Activated CD8-positive, alpha-beta memory T cell treated with anti-CD3 and anti-CD28 coated beads for 36 hours (primary cell): ENCODE measurements around the gene CCNG1. TPM values are rescaled to one million over a fixed set of nuclear protein-coding genes. Genes with fewer than 3 reads are reported as not detected.
"Not testable (repeated sequence)": the region's sequence is repeated elsewhere in the genome, so short reads cannot be mapped to it uniquely, and the experiment has no call there.

ENCODE experiments used
- CTCF ChIA-PET: fragments of 350-600 bp; sonication (Branson Sonifier 250); formaldehyde crosslinking; loops from one replicate; lab custom pipeline; 2021; ENCODE audit warnings: antibody characterized with exemption; lab: Charles Lee
- POLR2A ChIA-PET: fragments of 350-600 bp; sonication (Branson Sonifier 250); formaldehyde crosslinking; loops from one replicate; lab custom pipeline; 2021; ENCODE audit warnings: antibody characterized with exemption; lab: Charles Lee
- total RNA-seq, 2 experiments: library from RNA; stranded (reverse); gene quantifications; one replicate each; pipeline ENCODE4 v1.2.3, GENCODE V29; 2021

CCNG1 gene
- total RNA-seq, 2 experiments from 2014 or later = 71.3 to 74.4 TPM

- CTCF ChIA-PET = no interaction called here
- POLR2A ChIA-PET = no interaction called here
Measured at GRCh38 chr5:163436515-163436914, 880 bp upstream of the CCNG1 start.

GRCh38 chr5:163437011-163437308 lies 435 bp upstream of the CCNG1 start:
- ChIA-PET CTCF (no interaction called here), POLR2A (interaction anchor here (1.5 to 3.9 kb wide), 2 partner anchors 23 to 68 kb away, joined by 7 to 39 read pairs; partner anchors contain the start of genes HMMR, MAT2B and NUDCD2)

DNA sequence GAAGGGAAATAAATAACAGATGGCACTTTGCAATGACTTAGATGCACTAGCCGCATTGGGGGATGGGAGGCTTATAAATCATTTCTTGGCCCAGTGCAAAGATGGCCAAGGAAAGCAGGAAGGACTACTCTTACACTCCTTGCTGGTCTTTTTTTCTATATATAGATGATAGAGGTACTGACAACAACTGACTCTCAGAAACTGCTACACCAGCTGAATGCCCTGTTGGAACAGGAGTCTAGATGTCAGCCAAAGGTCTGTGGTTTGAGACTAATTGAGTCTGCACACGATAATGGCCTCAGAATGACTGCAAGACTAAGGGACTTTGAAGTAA lies 1.7 kb downstream of the CCNG1 start:
- CTCF ChIA-PET = no interaction called here
- POLR2A ChIA-PET = interaction anchor here (3.9 kb wide), 1 partner anchor 21 kb away, joined by 39 read pairs; the partner anchor contains the start of genes HMMR and NUDCD2

DNA sequence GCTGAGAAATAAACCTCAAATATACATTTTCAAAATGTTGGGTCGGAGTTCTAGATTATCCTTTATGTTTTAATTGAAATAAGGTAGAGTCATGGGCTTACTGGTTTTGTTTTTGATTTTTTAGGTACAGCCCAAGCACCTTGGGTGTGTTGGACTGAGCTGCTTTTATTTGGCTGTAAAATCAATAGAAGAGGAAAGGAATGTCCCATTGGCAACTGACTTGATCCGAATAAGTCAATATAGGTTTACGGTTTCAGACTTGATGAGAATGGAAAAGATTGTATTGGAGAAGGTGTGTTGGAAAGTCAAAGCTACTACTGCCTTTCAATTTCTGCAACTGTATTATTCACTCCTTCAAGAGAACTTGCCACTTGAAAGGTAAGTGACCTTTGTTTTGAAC lies 3.6 kb downstream of the CCNG1 start:
- ChIA-PET POLR2A (interaction anchor here (3.9 kb wide), 1 partner anchor 19 kb away, joined by 39 read pairs; the partner anchor contains the start of genes HMMR and NUDCD2), CTCF (no interaction called here)

DNA sequence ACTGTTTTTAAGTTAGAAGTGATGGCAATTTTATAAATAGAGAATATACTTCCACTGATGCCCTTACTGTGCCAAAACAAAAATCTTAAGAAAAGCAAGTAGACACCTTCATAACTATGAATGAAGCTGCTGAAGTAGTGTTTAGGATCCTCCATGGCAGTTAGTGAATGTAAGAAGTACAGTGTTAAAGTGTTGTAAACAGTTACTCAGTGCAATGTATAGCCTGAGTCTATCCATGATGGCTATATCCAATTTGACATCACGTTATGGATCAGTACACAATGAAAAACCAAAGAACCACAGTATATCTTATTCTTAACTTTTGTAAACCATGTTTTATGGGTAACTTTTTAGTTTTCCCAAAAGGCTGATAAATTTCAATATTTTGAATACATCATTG lies 7.1 kb downstream of the CCNG1 start:
- POLR2A ChIA-PET = no interaction called here

GRCh38 chr5:163445345-163445744 lies 8.0 kb downstream of the CCNG1 start:
- ChIA-PET CTCF (no interaction called here), POLR2A (no interaction called here)

More for the DNA sequence above, 7.1 kb downstream of the CCNG1 start:
- CTCF ChIA-PET = no interaction called here

- ChIA-PET CTCF (interaction anchor here (0.7 kb wide), 1 partner anchor 101 kb away, joined by 3 read pairs; no protein-coding TSS in a partner anchor), POLR2A (no interaction called here)
Measured at GRCh38 chr5:163447191-163447590, 9.8 kb downstream of the CCNG1 start.

DNA sequence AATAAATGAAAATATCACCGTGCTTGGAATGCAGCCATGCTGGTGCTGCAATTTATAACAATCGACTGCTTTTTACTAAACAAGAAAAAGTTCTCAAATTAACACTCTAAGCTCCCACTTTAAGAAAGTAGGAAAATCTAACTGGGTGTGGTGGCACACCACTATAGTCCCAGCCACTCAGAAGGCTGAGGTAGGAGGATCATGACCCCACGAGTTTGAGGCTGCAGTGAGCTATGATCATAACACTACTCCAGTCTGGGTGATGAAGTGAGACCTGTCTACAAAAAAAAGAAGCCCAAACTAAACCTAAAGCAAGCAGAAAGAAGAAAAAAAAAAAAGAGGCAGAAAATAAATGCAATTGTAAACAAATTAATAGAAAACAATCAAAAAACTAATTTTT lies 10.5 kb downstream of the CCNG1 start:
- ChIA-PET CTCF (interaction anchor here (0.7 kb wide), 1 partner anchor 102 kb away, joined by 3 read pairs; no protein-coding TSS in a partner anchor), POLR2A (no interaction called here)

DNA sequence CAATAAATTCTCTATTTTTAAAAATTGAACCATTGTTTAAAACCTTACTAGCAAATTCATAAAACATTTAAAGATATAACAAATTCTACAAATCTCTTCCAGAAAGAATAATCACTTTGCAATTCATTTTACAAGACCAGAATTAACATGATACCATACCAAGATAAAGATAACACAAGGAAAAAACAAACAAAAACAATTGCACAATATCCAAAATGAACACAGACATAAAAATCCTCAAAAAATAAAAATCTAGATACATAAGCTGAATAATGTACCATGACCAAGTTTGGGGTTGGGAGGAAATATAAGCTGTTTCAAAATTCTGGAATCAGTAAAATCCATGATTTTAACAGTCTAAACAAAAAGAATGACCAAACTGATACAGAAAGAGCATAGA lies 11.1 kb downstream of the CCNG1 start:
- ChIA-PET CTCF (no interaction called here), POLR2A (no interaction called here)

- CTCF ChIA-PET = interaction anchor here (1.0 kb wide), 1 partner anchor 43 kb away, joined by 3 read pairs; no protein-coding TSS in a partner anchor
- POLR2A ChIA-PET = no interaction called here
Measured at GRCh38 chr5:163451489-163451888, 14.1 kb downstream of the CCNG1 start.

- POLR2A ChIA-PET = no interaction called here
- CTCF ChIA-PET = no interaction called here
Measured at GRCh38 chr5:163453705-163454104, 16.3 kb downstream of the CCNG1 start.

DNA sequence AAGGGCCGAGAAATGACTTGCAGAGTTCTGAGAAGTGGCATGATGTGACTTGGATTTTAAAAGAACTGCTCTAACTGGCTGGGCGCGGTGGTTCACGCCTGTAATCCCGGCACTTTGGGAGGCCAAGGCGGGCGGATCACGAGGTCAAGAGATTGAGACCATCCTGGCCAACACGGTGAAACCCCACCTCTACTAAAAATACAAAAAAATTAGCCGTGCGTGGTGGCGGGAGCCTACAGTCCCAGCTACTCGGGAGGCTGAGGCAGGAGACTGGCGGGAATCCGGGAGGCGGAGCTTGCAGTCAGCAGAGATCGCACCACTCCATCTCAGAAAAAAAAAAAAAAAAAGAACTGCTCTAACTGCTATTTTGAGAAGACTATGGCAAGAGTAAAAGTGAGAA lies 18.0 kb downstream of the CCNG1 start:
- POLR2A ChIA-PET = not testable (repeated sequence)
- CTCF ChIA-PET = interaction anchor here (0.7 kb wide), 1 partner anchor 15 kb away, joined by 3 read pairs; no protein-coding TSS in a partner anchor

- POLR2A ChIA-PET = no interaction called here
- CTCF ChIA-PET = interaction anchor here (0.7 kb wide), 1 partner anchor 233 kb away, joined by 3 read pairs; no protein-coding TSS in a partner anchor
Measured at GRCh38 chr5:163456029-163456589, 18.7 kb downstream of the CCNG1 start.

DNA sequence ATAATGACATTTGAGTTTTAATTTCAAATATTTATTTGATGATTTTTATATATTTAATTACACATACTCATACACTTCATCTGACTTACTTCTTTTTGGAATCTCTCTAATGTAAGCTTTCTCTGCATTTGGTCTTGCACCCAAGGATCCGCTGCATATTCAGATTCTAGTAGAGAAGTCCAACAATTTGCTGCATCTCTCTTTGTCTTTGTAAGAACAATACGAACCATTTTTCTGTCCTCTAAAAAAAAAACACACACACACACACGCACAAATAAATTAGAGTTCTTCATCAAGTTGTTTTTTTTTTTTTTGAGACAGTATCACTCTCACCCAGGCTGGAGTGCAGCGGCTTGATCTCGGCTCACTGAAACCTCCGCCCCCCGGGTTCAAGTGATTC lies 19.4 kb downstream of the CCNG1 start:
- ChIA-PET POLR2A (no interaction called here), CTCF (interaction anchor here (0.7 kb wide), 1 partner anchor 232 kb away, joined by 3 read pairs; no protein-coding TSS in a partner anchor)

DNA sequence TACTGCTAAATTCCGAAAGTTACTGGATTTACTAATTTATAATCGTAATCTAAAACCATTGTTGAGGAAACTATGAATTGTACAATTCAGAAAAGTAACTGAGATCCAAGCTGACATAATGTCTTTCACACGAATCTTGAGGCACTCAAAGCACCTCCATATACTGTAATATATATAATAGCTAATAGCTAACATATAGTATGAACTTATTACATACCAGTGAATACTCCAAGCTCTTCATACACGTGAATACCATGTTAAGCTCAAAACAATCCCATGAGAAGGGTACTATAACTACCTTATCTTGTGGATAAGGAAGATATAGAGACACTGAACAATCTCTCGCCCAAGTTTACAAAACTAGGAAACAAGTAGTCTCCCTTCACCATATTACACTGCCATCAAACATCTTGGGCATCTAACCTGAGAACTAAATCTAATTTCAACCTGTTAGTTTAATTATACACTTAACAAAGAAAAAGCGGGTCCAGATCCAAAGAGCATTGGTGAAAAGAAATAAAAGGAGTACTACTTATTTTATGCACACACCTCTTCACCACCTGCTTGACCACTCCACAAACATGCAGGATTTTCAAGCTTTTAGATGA lies 21.5 kb downstream of the CCNG1 start:
- CTCF ChIA-PET = interaction anchor here (1.2 to 3.9 kb wide), 2 partner anchors 46 to 50 kb away, joined by 4 to 18 read pairs; partner anchors contain the start of gene MAT2B
- POLR2A ChIA-PET = interaction anchor here (1.6 to 5.2 kb wide), 4 partner anchors 16 to 50 kb away, joined by 6 to 91 read pairs (median 28); partner anchors contain the start of genes CCNG1 and MAT2B

GRCh38 chr5:163459462-163459818 lies 22.0 kb downstream of the CCNG1 start:
- CTCF ChIA-PET = interaction anchor here (1.2 to 3.9 kb wide), 2 partner anchors 46 to 49 kb away, joined by 4 to 18 read pairs; partner anchors contain the start of gene MAT2B
- POLR2A ChIA-PET = interaction anchor here (1.6 to 5.2 kb wide), 5 partner anchors 17 to 57 kb away, joined by 3 to 91 read pairs (median 18); partner anchors contain the start of genes CCNG1 and MAT2B

- ChIA-PET POLR2A (interaction anchor here (1.6 to 5.2 kb wide), 5 partner anchors 17 to 56 kb away, joined by 3 to 91 read pairs (median 18); partner anchors contain the start of genes CCNG1 and MAT2B), CTCF (interaction anchor here (2.1 to 3.9 kb wide), 2 partner anchors 45 to 49 kb away, joined by 14 to 18 read pairs; partner anchors contain the start of gene MAT2B)
Measured at GRCh38 chr5:163459819-163460561, 22.6 kb downstream of the CCNG1 start, which contains the start of gene NUDCD2. Gene NUDCD2, minus strand, starts transcription at chr5:163460102. Its CDS starts 52 bp downstream, at chr5:163460050.

- ChIA-PET POLR2A (interaction anchor here (1.6 to 5.2 kb wide), 5 partner anchors 18 to 56 kb away, joined by 3 to 91 read pairs (median 18); partner anchors contain the start of genes CCNG1 and MAT2B), CTCF (interaction anchor here (1.3 to 3.9 kb wide), 3 partner anchors 44 to 106 kb away, joined by 4 to 18 read pairs (median 14); partner anchors contain the start of gene MAT2B)
Measured at GRCh38 chr5:163460562-163461171, 23.3 kb downstream of the CCNG1 start, which contains the start of gene HMMR. Gene HMMR, plus strand, starts transcription at chr5:163460632. Its CDS starts 61 bp downstream, at chr5:163460693.

- CTCF ChIA-PET = no interaction called here
- POLR2A ChIA-PET = interaction anchor here (5.2 kb wide), 1 partner anchor 24 kb away, joined by 39 read pairs; the partner anchor contains the start of gene CCNG1
Measured at GRCh38 chr5:163463063-163463435, 25.7 kb downstream of the CCNG1 start.
